ENCODE data around the gene RAB11FIP3.

DNA sequence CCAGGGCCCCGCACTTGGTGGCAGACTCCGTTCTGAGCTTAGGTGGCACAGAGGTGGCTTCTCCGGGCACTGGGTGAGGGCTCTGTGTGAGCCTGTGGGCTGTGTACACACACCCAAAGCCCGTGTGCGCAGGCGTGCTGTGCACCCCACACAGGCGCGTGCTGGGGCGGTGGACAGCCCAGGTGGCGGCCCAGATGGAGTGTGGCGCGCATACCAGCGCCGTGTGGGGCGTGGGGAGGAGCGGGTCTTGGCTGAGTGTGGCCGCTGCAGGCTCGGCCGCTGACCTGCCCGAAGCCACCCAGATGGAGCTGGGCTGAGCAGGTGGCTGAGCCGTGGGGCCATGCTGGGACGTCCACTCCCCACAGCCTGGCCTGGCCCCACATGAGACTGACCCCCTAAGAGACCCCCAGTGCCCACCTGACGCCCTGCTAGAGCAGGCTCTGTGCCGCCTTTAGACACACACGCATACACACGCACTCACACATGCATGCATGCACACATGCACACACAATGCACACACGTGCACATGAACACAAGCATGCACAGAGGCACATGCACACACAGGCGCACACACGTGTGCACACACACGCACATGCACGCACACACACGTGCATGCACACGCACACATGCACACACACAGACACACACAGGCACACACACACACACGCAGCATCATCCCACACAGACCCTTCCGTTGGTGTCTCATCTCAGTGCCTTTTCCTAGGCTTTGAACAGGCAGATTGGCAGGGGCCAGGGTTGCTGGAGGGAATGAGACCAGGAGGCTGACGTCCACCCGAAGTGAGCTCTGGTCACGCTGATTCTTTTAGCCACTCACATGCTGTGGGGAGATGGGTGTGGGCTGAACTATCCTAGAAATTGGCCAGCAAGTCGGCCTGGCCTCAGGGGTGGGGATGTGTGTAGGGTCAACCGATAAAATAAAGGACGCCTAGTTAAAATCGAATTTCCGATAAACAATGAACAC, 136.8 kb downstream of the RAB11FIP3 start:
- TF ChIP-seq, protein P1, sequence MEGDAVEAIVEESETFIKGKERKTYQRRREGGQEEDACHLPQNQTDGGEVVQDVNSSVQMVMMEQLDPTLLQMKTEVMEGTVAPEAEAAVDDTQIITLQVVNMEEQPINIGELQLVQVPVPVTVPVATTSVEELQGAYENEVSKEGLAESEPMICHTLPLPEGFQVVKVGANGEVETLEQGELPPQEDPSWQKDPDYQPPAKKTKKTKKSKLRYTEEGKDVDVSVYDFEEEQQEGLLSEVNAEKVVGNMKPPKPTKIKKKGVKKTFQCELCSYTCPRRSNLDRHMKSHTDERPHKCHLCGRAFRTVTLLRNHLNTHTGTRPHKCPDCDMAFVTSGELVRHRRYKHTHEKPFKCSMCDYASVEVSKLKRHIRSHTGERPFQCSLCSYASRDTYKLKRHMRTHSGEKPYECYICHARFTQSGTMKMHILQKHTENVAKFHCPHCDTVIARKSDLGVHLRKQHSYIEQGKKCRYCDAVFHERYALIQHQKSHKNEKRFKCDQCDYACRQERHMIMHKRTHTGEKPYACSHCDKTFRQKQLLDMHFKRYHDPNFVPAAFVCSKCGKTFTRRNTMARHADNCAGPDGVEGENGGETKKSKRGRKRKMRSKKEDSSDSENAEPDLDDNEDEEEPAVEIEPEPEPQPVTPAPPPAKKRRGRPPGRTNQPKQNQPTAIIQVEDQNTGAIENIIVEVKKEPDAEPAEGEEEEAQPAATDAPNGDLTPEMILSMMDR (IDR thresholded peaks at IDR 0.05; ENCODE audit: low read length) = no peak
- TF ChIP-seq EZH2phosphoT487 (IDR thresholded peaks at IDR 0.05; ENCODE audit: low read length) = no peak
